Measurements from ENCODE around the gene ZSCAN12. TPM values are rescaled to one million over a fixed set of nuclear protein-coding genes. Genes with fewer than 3 reads are reported as not detected.

The ZSCAN12 gene
- total RNA-seq, 2 donors from 2014 or later = 10.5 to 12.8 TPM

GRCh38 chr6:28357036-28357435, 42.5 kb downstream of the ZSCAN12 start:
- Histone ChIP-seq H3K4me3 (ENCODE audit: low read length) (peak overlapping the region; percentile 70), H3K27ac (ENCODE audit: low read depth, low read length) (no peak overlapping the region), H3K9ac (ENCODE audit: extremely low read depth, low read length, poor library complexity, severe bottlenecking) (no peak overlapping the region), H3K36me3 (ENCODE audit: control insufficient read depth, insufficient read depth, low read length) (peaks cover 26% of the 10 kb centered on the region), H3K27me3 (ENCODE audit: control insufficient read depth, insufficient read depth, low read length, poor library complexity, severe bottlenecking) (no peaks in the 10 kb centered on the region), H3K4me1 (ENCODE audit: control insufficient read depth, insufficient read depth, low read length) (peaks cover 3% of the 10 kb centered on the region), H3K9me3 (ENCODE audit: control insufficient read depth, low read length) (peaks cover 22% of the 10 kb centered on the region)
- Mint-ChIP-seq H3K4me3 (no peak overlapping the region), H3K27ac (peak overlapping the region; percentile 78), H3K9me3 (peaks cover 4% of the 10 kb centered on the region), H3K4me1 (peaks cover 18% of the 10 kb centered on the region), H3K36me3 (ENCODE audit: low read depth) (peaks cover 34% of the 10 kb centered on the region), H3K27me3 (ENCODE audit: insufficient read depth) (no peaks in the 10 kb centered on the region)
- no peak for TF ChIP-seq CTCF (conservative IDR thresholded peaks at IDR 0.05)
- peak; percentile 48 for DNase-seq
- 88 to 94% methylated on average over 3 to 6 of the region's 6 CpGs for WGBS, 2 experiments (ENCODE audit: insufficient coverage in 1 of 2, insufficient read length in 1 of 2)

- Histone ChIP-seq H3K9ac (ENCODE audit: extremely low read depth, low read length, poor library complexity, severe bottlenecking) (no peak overlapping the region), H3K36me3 (ENCODE audit: control insufficient read depth, insufficient read depth, low read length) (peaks cover 22% of the 10 kb centered on the region), H3K27me3 (ENCODE audit: control insufficient read depth, insufficient read depth, low read length, poor library complexity, severe bottlenecking) (no peaks in the 10 kb centered on the region), H3K9me3 (ENCODE audit: control insufficient read depth, low read length) (peaks cover 22% of the 10 kb centered on the region), H3K27ac (ENCODE audit: low read depth, low read length) (no peak overlapping the region), H3K4me3 (ENCODE audit: low read length) (peak overlapping the region; percentile 70), H3K4me1 (ENCODE audit: control insufficient read depth, insufficient read depth, low read length) (peaks cover 3% of the 10 kb centered on the region)
- H3K36me3 Mint-ChIP-seq (ENCODE audit: low read depth) = peaks cover 30% of the 10 kb centered on the region
- H3K9me3 Mint-ChIP-seq = peaks cover 4% of the 10 kb centered on the region
- no peaks in the 10 kb centered on the region for H3K27me3 Mint-ChIP-seq (ENCODE audit: insufficient read depth)
- no peak for DNase-seq
- peaks cover 18% of the 10 kb centered on the region for H3K4me1 Mint-ChIP-seq
- 91 to 97% methylated on average over 5 to 7 of the region's 7 CpGs for WGBS, 2 experiments (ENCODE audit: insufficient coverage in 1 of 2, insufficient read length in 1 of 2)
- TF ChIP-seq CTCF (conservative IDR thresholded peaks at IDR 0.05) = no peak
- H3K4me3 Mint-ChIP-seq = no peak overlapping the region
- H3K27ac Mint-ChIP-seq = peak overlapping the region; percentile 78
These were observed 42.9 kb downstream of the ZSCAN12 start for GRCh38 chr6:28356666-28357020.

GRCh38 chr6:28355743-28356665, 43.5 kb downstream of the ZSCAN12 start:
- H3K4me1 Mint-ChIP-seq = peaks cover 21% of the 10 kb centered on the region
- peak; percentile 91 for DNase-seq
- H3K36me3 Mint-ChIP-seq (ENCODE audit: low read depth) = peaks cover 24% of the 10 kb centered on the region
- H3K27me3 Mint-ChIP-seq (ENCODE audit: insufficient read depth) = no peaks in the 10 kb centered on the region
- TF ChIP-seq CTCF (conservative IDR thresholded peaks at IDR 0.05) = peak; percentile 79
- peak overlapping the region; percentile 85 for H3K27ac Mint-ChIP-seq
- 34 to 37% methylated on average over 16 to 19 of the region's 19 CpGs for WGBS, 2 experiments (ENCODE audit: insufficient coverage in 1 of 2, insufficient read length in 1 of 2)
- peaks cover 4% of the 10 kb centered on the region for H3K9me3 Mint-ChIP-seq
- peaks cover 22% of the 10 kb centered on the region for H3K9me3 ChIP-seq (ENCODE audit: control insufficient read depth, low read length)
- H3K27me3 ChIP-seq (ENCODE audit: control insufficient read depth, insufficient read depth, low read length, poor library complexity, severe bottlenecking) = no peaks in the 10 kb centered on the region
- H3K4me3 Mint-ChIP-seq = peak overlapping the region; percentile 35
- H3K4me1 ChIP-seq (ENCODE audit: control insufficient read depth, insufficient read depth, low read length) = peaks cover 3% of the 10 kb centered on the region
- peak overlapping the region; percentile 70 for H3K4me3 ChIP-seq (ENCODE audit: low read length)
- H3K9ac ChIP-seq (ENCODE audit: extremely low read depth, low read length, poor library complexity, severe bottlenecking) = peak overlapping the region; percentile 13
- peaks cover 17% of the 10 kb centered on the region for H3K36me3 ChIP-seq (ENCODE audit: control insufficient read depth, insufficient read depth, low read length)
- H3K27ac ChIP-seq (ENCODE audit: low read depth, low read length) = no peak overlapping the region

Data from endodermal cell (in vitro differentiated cells).